ENCODE results near the gene PCP4. TPM values are rescaled to one million over a fixed set of nuclear protein-coding genes. Genes with fewer than 3 reads are reported as not detected.

PCP4 gene
- total RNA-seq, 1 experiment from 2014 or later, result 0.77 TPM

DNA sequence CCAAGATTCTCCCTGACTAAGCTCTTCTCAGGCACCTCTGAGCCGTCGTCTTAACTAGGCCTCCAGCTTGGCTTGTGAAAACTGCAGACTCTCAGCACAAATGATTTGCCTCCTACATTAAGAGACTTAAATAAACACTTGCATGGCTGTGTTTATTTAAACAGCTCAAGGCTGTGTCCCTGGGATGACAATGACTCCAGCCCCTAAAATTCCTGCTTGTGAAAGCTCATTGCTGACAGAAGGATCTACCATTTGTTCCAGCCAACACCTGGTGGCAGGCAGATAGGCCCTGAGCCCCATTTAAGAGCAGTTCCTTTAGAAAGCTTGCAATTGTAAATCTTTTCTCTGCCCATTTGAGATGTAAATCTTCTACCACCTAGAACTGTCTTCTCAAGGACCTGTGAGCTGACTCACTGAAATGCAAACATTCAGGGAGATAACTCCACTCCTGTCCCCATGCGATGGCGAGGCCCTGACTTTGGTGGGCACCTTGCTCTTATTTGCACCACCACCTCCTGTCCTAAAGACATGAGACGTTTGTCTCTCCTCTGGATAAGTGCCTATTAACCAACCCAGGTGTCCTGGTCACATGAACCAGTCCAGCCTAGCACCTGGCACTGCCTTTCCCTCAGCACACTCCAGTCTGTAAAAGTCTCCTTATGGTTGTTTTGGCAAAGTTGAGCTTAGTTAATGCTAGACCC lies 15.1 kb upstream of the PCP4 start:
- no peak overlapping the region for H3K27ac Mint-ChIP-seq
- no peak overlapping the region for H3K4me2 ChIP-seq (ENCODE audit: insufficient read depth, insufficient read length, low read length)

More for the DNA sequence above, 15.1 kb upstream of the PCP4 start:
- Histone ChIP-seq H4K20me1 (ENCODE audit: control insufficient read depth, insufficient read depth, insufficient read length) (no peaks in the 10 kb centered on the region), H3K27me3 (ENCODE audit: insufficient read depth, low read length) (no peaks in the 10 kb centered on the region), H3K79me1 (ENCODE audit: insufficient read depth, low read depth, low read length, poor library complexity, severe bottlenecking) (no peaks in the 10 kb centered on the region), H3K23ac (ENCODE audit: insufficient read length, low read depth, low read length) (no peak overlapping the region), H4K91ac (ENCODE audit: insufficient read length, low read depth, low read length) (no peak overlapping the region), H3K79me2 (ENCODE audit: insufficient read depth, low read length) (no peaks in the 10 kb centered on the region), H3K23me2 (ENCODE audit: insufficient read length, low read depth, low read length, poor library complexity, severe bottlenecking) (no peaks in the 10 kb centered on the region), H2BK5ac (ENCODE audit: insufficient read length, low read length) (no peak overlapping the region), H2AK5ac (ENCODE audit: insufficient read length, low read length) (no peak overlapping the region), H3T11ph (ENCODE audit: low read length) (no peak overlapping the region), H3K9me3 (ENCODE audit: control insufficient read depth, low read depth, low read length) (no peaks in the 10 kb centered on the region), H3K4me1 (ENCODE audit: insufficient read depth, low read length) (peaks cover 5% of the 10 kb centered on the region; the same call in 1 of the 2 replicates), H3K9ac (ENCODE audit: extremely low read depth, insufficient read length, low read length) (no peak overlapping the region), H3K27ac (ENCODE audit: insufficient read length, low read depth, low read length) (no peak overlapping the region), H2AFZ (ENCODE audit: low read length) (no peak overlapping the region), H3K14ac (ENCODE audit: insufficient read depth, low read length) (no peak overlapping the region), H2BK20ac (ENCODE audit: low read depth, low read length, poor library complexity, severe bottlenecking) (no peak overlapping the region), H4K5ac (ENCODE audit: insufficient read length, low read depth, low read length) (no peak overlapping the region), H2BK120ac (ENCODE audit: low read depth, low read length, poor library complexity, severe bottlenecking) (no peak overlapping the region), H3K4ac (ENCODE audit: low read depth, low read length) (no peak overlapping the region), H3K18ac (ENCODE audit: insufficient read length, low read depth, low read length) (no peak overlapping the region), H2BK15ac (ENCODE audit: low read depth, low read length) (no peak overlapping the region), H4K8ac (replicated peaks; ENCODE audit: insufficient read length, low read depth, low read length) (no peak overlapping the region), H3K56ac (ENCODE audit: insufficient read length, low read depth, low read length) (no peak overlapping the region), H2BK12ac (ENCODE audit: insufficient read length, low read depth, low read length) (no peak overlapping the region)
- Mint-ChIP-seq H3K9me3 (peaks cover 3% of the 10 kb centered on the region in 2 experiments; a peak in 2 of 5 replicates), H3K36me3 (ENCODE audit: insufficient read depth in 1 of 3, low read depth in 3 of 3) (peaks cover 0 to 7% (median 0%) of the 10 kb centered on the region in 3 experiments; a peak in 3 of 7 replicates), H3K27me3 (ENCODE audit: low read depth) (no peaks in the 10 kb centered on the region; the same call in 1 of the 2 replicates), H3K4me1 (peaks cover 15 to 19% of the 10 kb centered on the region in 2 experiments), H3K4me3 (no peak overlapping the region)
- DNase-seq, result no peak
- WGBS (ENCODE audit: extremely low coverage, insufficient read length, low lambda C conversion rate), result no CpG with 5 or more reads among the region's 5 CpGs
- TF ChIP-seq, protein P1, sequence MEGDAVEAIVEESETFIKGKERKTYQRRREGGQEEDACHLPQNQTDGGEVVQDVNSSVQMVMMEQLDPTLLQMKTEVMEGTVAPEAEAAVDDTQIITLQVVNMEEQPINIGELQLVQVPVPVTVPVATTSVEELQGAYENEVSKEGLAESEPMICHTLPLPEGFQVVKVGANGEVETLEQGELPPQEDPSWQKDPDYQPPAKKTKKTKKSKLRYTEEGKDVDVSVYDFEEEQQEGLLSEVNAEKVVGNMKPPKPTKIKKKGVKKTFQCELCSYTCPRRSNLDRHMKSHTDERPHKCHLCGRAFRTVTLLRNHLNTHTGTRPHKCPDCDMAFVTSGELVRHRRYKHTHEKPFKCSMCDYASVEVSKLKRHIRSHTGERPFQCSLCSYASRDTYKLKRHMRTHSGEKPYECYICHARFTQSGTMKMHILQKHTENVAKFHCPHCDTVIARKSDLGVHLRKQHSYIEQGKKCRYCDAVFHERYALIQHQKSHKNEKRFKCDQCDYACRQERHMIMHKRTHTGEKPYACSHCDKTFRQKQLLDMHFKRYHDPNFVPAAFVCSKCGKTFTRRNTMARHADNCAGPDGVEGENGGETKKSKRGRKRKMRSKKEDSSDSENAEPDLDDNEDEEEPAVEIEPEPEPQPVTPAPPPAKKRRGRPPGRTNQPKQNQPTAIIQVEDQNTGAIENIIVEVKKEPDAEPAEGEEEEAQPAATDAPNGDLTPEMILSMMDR (conservative IDR thresholded peaks at IDR 0.05), result no peak

Measured in H9 (cell line).